K562 (cell line): ENCODE measurements around the gene TSTD2. TPM values are rescaled to one million over a fixed set of nuclear protein-coding genes. Genes with fewer than 3 reads are reported as not detected.

Experiments used
- CAMTA2 ChIP-seq: fragments of 250-450 bp; sonication (Bioruptor Pico); conservative IDR thresholded peaks from 2 replicates; pipeline ENCODE4 v1.5.1; 2022
- E4F1 ChIP-seq: fragments of 250-450 bp; sonication (Bioruptor Pico); IDR thresholded peaks from 2 replicates; pipeline ENCODE4 v1.5.0; 2021; ENCODE audit warnings: mild to moderate bottlenecking, borderline replicate concordance
- ESRRB ChIP-seq: fragments of 250-450 bp; sonication (Bioruptor Pico); IDR thresholded peaks from 2 replicates; pipeline ENCODE4 v1.5.0; 2020; ENCODE audit warnings: mild to moderate bottlenecking, moderate library complexity, borderline replicate concordance
- ETV6 ChIP-seq, 3 experiments: fragments of 150-350 bp in 1 of 3; sonication (generic) in 1 of 3; formaldehyde crosslinking in 1 of 3; IDR thresholded peaks; 2 replicates each; pipeline versions ENCODE4 v1.6.1 to v1.8.0; 2014 to 2022; ENCODE audit warnings: borderline replicate concordance in 2 of 3, low read depth in 2 of 3, antibody characterized with exemption in 1 of 3, low read length in 1 of 3, mild to moderate bottlenecking in 1 of 3, missing genetic modification reagents in 1 of 3
- EWSR1 ChIP-seq: fragments of 450-650 bp; IDR thresholded peaks from 2 replicates; pipeline ENCODE4 v1.6.1; 2018; ENCODE audit warnings: borderline replicate concordance, mild to moderate bottlenecking, low read depth, moderate library complexity; ENCODE audit not compliant: partially characterized antibody
- FOXA3 ChIP-seq, 2 experiments: fragments of 450-650 bp in 1 of 2; sonication (generic) in 1 of 2; formaldehyde crosslinking; IDR thresholded peaks in 1 of 2; conservative IDR thresholded peaks in 1 of 2; 2 replicates each; pipeline versions ENCODE4 v1.4.0 to v1.8.0; 2020 to 2022; ENCODE audit warnings: mild to moderate bottlenecking in 2 of 2, missing genetic modification reagents in 1 of 2
- GABPB1 ChIP-seq: sonication (generic); formaldehyde crosslinking; IDR thresholded peaks from 2 replicates; pipeline ENCODE4 v1.8.0; 2022; ENCODE audit warnings: mild to moderate bottlenecking, missing genetic modification reagents
- HDAC3 ChIP-seq: fragments of 450-650 bp; IDR thresholded peaks from 2 replicates; pipeline ENCODE4 v1.6.1; 2018; ENCODE audit warnings: borderline replicate concordance, mild to moderate bottlenecking, moderate library complexity; ENCODE audit not compliant: partially characterized antibody
- MAFK ChIP-seq: IDR thresholded peaks from 2 replicates; pipeline ENCODE4 v1.6.1; 2011; ENCODE audit warnings: low read length, improper control_type of control experiment
- MYC ChIP-seq, 2 experiments: fragments of 250-450 bp in 1 of 2; sonication (Bioruptor Pico) in 1 of 2; IDR thresholded peaks; 2 replicates each; pipeline versions ENCODE4 v1.5.1 to v1.6.1; 2012 to 2021; ENCODE audit warnings: low read depth in 2 of 2, borderline replicate concordance in 1 of 2, improper control_type of control experiment in 1 of 2, low read length in 1 of 2, mild to moderate bottlenecking in 1 of 2, moderate library complexity in 1 of 2
- NFE2 ChIP-seq: IDR thresholded peaks from 2 replicates; pipeline ENCODE4 v1.6.1; 2014; ENCODE audit warnings: antibody characterized with exemption, low read depth
- PHB ChIP-seq: fragments of 250-450 bp; sonication (Bioruptor Pico); IDR thresholded peaks from 2 replicates; pipeline ENCODE4 v1.5.0; 2021
- ZNF124 ChIP-seq: sonication (generic); formaldehyde crosslinking; IDR thresholded peaks from 2 replicates; pipeline ENCODE4 v1.8.1; 2022; ENCODE audit warnings: missing genetic modification reagents
- ZNF695 ChIP-seq: fragments of 450-650 bp; formaldehyde crosslinking; IDR thresholded peaks from 2 replicates; pipeline ENCODE4 v1.4.0; 2020; ENCODE audit warnings: mild to moderate bottlenecking, moderate library complexity
- ZNF707 ChIP-seq: fragments of 250-450 bp; sonication (Bioruptor Pico); conservative IDR thresholded peaks from 2 replicates; pipeline ENCODE4 v1.8.0; 2022; ENCODE audit warnings: inconsistent platforms, mild to moderate bottlenecking, moderate library complexity
- polyA plus RNA-seq, 8 experiments: library from polyadenylated mRNA; depleted of rRNA in 4 of 8; stranded (reverse) in 5 of 8; unstranded in 3 of 8; fragments of >200 nt; fragmentation: Nextera tagmentation in 2 of 8; fragmentation: Illumina TruSeq in 1 of 8; extraction: Ambion mirVana in 2 of 8; extraction: Trizol in 1 of 8; gene quantifications; 2 replicates each; pipeline versions ENCODE4 v1.2.1 to v1.2.3, GENCODE V29; 2011 to 2014; ENCODE audit warnings: inconsistent platforms in 1 of 8, missing spikeins in 1 of 8
- total RNA-seq, 7 experiments: library from RNA; depleted of rRNA in 6 of 7; stranded (reverse); fragments of >200 nt in 6 of 7; fragmentation: Illumina TruSeq in 2 of 7; extraction: Trizol in 2 of 7; gene quantifications; 2 replicates each; pipeline versions ENCODE4 v1.2.1 to v1.2.3, GENCODE V29; 2011 to 2021; ENCODE audit warnings: low replicate concordance in 1 of 7
- TF ChIP-seq, protein P1 (sequence below), 2 experiments: fragments of 450-650 bp; conservative IDR thresholded peaks; 2 replicates each; pipeline ENCODE4 v1.6.1; 2017; ENCODE audit warnings: mild to moderate bottlenecking in 2 of 2, moderate library complexity in 2 of 2
- TF ChIP-seq, protein P2 (sequence below): fragments of 250-450 bp; sonication (Bioruptor Pico); IDR thresholded peaks from 2 replicates; pipeline ENCODE4 v1.8.0; 2021; ENCODE audit warnings: moderate library complexity, mild to moderate bottlenecking, inconsistent platforms
- TF ChIP-seq, protein P3 (sequence below): fragments of 450-650 bp; IDR thresholded peaks from 2 replicates; pipeline ENCODE4 v1.7.0; 2016; ENCODE audit warnings: borderline replicate concordance

Gene TSTD2
- total and polyA plus RNA-seq, 9 of the 15 experiments (the other 6 are each of a cell fraction or from before 2014, with no cell fraction given) = 10.1 to 36.7 (median 19.0) TPM

GRCh38 chr9:97632985-97633858, at the start of gene TSTD2, which contains the start of gene NCBP1 (continued):
- TF ChIP-seq MYC (IDR thresholded peaks at IDR 0.05; ENCODE audit: low read depth, low read length) = peak; percentile 92
- TF ChIP-seq MYC (CRISPR knock-in tag; IDR thresholded peaks at IDR 0.05; ENCODE audit: borderline replicate concordance, low read depth) = peak; percentile 81; the same call in 1 of the 2 replicates
- TF ChIP-seq CAMTA2 (CRISPR knock-in tag) = no peak
- TF ChIP-seq, protein P1, sequence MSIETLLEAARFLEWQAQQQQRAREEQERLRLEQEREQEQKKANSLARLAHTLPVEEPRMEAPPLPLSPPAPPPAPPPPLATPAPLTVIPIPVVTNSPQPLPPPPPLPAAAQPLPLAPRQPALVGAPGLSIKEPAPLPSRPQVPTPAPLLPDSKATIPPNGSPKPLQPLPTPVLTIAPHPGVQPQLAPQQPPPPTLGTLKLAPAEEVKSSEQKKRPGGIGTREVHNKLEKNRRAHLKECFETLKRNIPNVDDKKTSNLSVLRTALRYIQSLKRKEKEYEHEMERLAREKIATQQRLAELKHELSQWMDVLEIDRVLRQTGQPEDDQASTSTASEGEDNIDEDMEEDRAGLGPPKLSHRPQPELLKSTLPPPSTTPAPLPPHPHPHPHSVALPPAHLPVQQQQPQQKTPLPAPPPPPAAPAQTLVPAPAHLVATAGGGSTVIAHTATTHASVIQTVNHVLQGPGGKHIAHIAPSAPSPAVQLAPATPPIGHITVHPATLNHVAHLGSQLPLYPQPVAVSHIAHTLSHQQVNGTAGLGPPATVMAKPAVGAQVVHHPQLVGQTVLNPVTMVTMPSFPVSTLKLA (conservative IDR thresholded peaks at IDR 0.05) = peak; percentile 98
- TF ChIP-seq ESRRB (CRISPR knock-in tag) = no peak
- no peak for TF ChIP-seq ZNF695
- TF ChIP-seq PHB (CRISPR knock-in tag) = no peak
- TF ChIP-seq ETV6 (IDR thresholded peaks at IDR 0.05; ENCODE audit: borderline replicate concordance in 1 of 2, low read depth in 2 of 2, low read length in 1 of 2) = no peak
- TF ChIP-seq ETV6 (CRISPR knock-in tag; IDR thresholded peaks at IDR 0.05; ENCODE audit: borderline replicate concordance) = peak; percentile 93; the same call in 1 of the 2 replicates
- peak in 1 of 2 experiments; percentile 90; a peak in 1 of 4 replicates for TF ChIP-seq FOXA3 (CRISPR knock-in tag; conservative IDR thresholded peaks at IDR 0.05 in 1 of 2, IDR thresholded peaks at IDR 0.05 in 1 of 2)
- no peak for TF ChIP-seq ZNF124 (CRISPR knock-in tag)
- no peak for TF ChIP-seq EWSR1
- peak; percentile 95 for TF ChIP-seq GABPB1 (CRISPR knock-in tag)
- no peak for TF ChIP-seq ZNF707 (CRISPR knock-in tag)
- TF ChIP-seq NFE2 = 0 out of 2 replicates have a peak, but pooled peaks have one; percentile 9
- TF ChIP-seq, protein P2, sequence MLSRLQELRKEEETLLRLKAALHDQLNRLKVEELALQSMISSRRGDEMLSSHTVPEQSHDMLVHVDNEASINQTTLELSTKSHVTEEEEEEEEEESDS (CRISPR knock-in tag) = no peak
- TF ChIP-seq, protein P3, sequence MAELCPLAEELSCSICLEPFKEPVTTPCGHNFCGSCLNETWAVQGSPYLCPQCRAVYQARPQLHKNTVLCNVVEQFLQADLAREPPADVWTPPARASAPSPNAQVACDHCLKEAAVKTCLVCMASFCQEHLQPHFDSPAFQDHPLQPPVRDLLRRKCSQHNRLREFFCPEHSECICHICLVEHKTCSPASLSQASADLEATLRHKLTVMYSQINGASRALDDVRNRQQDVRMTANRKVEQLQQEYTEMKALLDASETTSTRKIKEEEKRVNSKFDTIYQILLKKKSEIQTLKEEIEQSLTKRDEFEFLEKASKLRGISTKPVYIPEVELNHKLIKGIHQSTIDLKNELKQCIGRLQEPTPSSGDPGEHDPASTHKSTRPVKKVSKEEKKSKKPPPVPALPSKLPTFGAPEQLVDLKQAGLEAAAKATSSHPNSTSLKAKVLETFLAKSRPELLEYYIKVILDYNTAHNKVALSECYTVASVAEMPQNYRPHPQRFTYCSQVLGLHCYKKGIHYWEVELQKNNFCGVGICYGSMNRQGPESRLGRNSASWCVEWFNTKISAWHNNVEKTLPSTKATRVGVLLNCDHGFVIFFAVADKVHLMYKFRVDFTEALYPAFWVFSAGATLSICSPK = no peak
- no peak for TF ChIP-seq E4F1 (CRISPR knock-in tag)
- 0 out of 2 replicates have a peak, but pooled peaks have one; percentile 9 for TF ChIP-seq MAFK
- TF ChIP-seq HDAC3 = peak; percentile 43
